ENCODE measurements around the gene BCL7C. TPM values are rescaled to one million over a fixed set of nuclear protein-coding genes. Genes with fewer than 3 reads are reported as not detected.

Gene BCL7C
- total and polyA plus RNA-seq, 2 of the 13 experiments (the other 11 are each of a cell fraction or from before 2014, with no cell fraction given): 17.7 to 33.8 TPM

- TF ChIP-seq CREBL2 (CRISPR knock-in tag; IDR thresholded peaks at IDR 0.05; ENCODE audit: borderline replicate concordance) (no peak), ELF3 (CRISPR knock-in tag; IDR thresholded peaks at IDR 0.05) (peak; percentile 98), SIN3B (IDR thresholded peaks at IDR 0.05; ENCODE audit: low read length) (peak; percentile 48; the same call in 1 of the 2 replicates), ZNF781 (CRISPR knock-in tag; IDR thresholded peaks at IDR 0.05; ENCODE audit: borderline replicate concordance, not compliant biosample characterization) (peak; percentile 54), NAIF1 (CRISPR knock-in tag; IDR thresholded peaks at IDR 0.05; ENCODE audit: borderline replicate concordance) (no peak), ZNF143 (CRISPR knock-in tag; IDR thresholded peaks at IDR 0.05) (0 out of 2 replicates have a peak, but pooled peaks have one; percentile 42), ZNF713 (CRISPR knock-in tag; IDR thresholded peaks at IDR 0.05) (no peak), SOX6 (IDR thresholded peaks at IDR 0.05) (no peak), SOX6 (CRISPR knock-in tag; IDR thresholded peaks at IDR 0.05) (peak; percentile 67), ZNF263 (CRISPR knock-in tag; IDR thresholded peaks at IDR 0.05) (0 out of 2 replicates have a peak, but pooled peaks have one; percentile 50), ZNF672 (CRISPR knock-in tag; IDR thresholded peaks at IDR 0.05) (no peak), POGZ (CRISPR knock-in tag; IDR thresholded peaks at IDR 0.05) (no peak), ARHGAP35 (CRISPR knock-in tag; IDR thresholded peaks at IDR 0.05; ENCODE audit: borderline replicate concordance) (no peak), ZNF784 (CRISPR knock-in tag; IDR thresholded peaks at IDR 0.05; ENCODE audit: borderline replicate concordance) (peak; percentile 81; the same call in 1 of the 2 replicates), ZNF773 (CRISPR knock-in tag; IDR thresholded peaks at IDR 0.05; ENCODE audit: borderline replicate concordance) (no peak), ZNF431 (CRISPR knock-in tag; IDR thresholded peaks at IDR 0.05; ENCODE audit: borderline replicate concordance, low read depth) (no peak), ZNF350 (CRISPR knock-in tag; IDR thresholded peaks at IDR 0.05; ENCODE audit: borderline replicate concordance, low read depth) (peak; percentile 44; the same call in 1 of the 2 replicates), SCMH1 (CRISPR knock-in tag; IDR thresholded peaks at IDR 0.05; ENCODE audit: borderline replicate concordance) (no peak), JUND (CRISPR knock-in tag; IDR thresholded peaks at IDR 0.05) (peak; percentile 18; the same call in 1 of the 2 replicates), ZNF430 (CRISPR knock-in tag; IDR thresholded peaks at IDR 0.05) (0 out of 2 replicates have a peak, but pooled peaks have one; percentile 17), DMAP1 (CRISPR knock-in tag; IDR thresholded peaks at IDR 0.05) (0 out of 2 replicates have a peak, but pooled peaks have one; percentile 57), ZNF883 (CRISPR knock-in tag; IDR thresholded peaks at IDR 0.05; ENCODE audit: not compliant biosample characterization) (peak; percentile 68), KDM6A (CRISPR knock-in tag; IDR thresholded peaks at IDR 0.05; ENCODE audit: low read depth) (no peak), ARID2 (CRISPR knock-in tag; IDR thresholded peaks at IDR 0.05; ENCODE audit: borderline replicate concordance) (0 out of 2 replicates have a peak, but pooled peaks have one; percentile 8)
- TF ChIP-seq, protein P1, sequence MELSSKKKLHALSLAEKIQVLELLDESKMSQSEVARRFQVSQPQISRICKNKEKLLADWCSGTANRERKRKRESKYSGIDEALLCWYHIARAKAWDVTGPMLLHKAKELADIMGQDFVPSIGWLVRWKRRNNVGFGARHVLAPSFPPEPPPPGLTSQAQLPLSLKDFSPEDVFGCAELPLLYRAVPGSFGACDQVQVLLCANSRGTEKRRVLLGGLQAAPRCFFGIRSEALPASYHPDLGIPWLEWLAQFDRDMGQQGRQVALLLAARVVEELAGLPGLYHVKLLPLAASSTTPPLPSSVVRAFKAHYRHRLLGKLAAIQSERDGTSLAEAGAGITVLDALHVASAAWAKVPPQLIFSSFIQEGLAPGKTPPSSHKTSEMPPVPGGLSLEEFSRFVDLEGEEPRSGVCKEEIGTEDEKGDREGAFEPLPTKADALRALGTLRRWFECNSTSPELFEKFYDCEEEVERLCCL (CRISPR knock-in tag; IDR thresholded peaks at IDR 0.05; ENCODE audit: borderline replicate concordance): 0 out of 2 replicates have a peak, but pooled peaks have one; percentile 56
- TF ChIP-seq, protein P2, sequence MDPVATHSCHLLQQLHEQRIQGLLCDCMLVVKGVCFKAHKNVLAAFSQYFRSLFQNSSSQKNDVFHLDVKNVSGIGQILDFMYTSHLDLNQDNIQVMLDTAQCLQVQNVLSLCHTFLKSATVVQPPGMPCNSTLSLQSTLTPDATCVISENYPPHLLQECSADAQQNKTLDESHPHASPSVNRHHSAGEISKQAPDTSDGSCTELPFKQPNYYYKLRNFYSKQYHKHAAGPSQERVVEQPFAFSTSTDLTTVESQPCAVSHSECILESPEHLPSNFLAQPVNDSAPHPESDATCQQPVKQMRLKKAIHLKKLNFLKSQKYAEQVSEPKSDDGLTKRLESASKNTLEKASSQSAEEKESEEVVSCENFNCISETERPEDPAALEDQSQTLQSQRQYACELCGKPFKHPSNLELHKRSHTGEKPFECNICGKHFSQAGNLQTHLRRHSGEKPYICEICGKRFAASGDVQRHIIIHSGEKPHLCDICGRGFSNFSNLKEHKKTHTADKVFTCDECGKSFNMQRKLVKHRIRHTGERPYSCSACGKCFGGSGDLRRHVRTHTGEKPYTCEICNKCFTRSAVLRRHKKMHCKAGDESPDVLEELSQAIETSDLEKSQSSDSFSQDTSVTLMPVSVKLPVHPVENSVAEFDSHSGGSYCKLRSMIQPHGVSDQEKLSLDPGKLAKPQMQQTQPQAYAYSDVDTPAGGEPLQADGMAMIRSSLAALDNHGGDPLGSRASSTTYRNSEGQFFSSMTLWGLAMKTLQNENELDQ (CRISPR knock-in tag; IDR thresholded peaks at IDR 0.05; ENCODE audit: borderline replicate concordance): no peak
Measured at GRCh38 chr16:30844671-30845449, 49.0 kb downstream of the BCL7C start (continued).

All from HepG2 (cell line).